Measurements from ENCODE around the gene DNAL1. TPM values are rescaled to one million over a fixed set of nuclear protein-coding genes. Genes with fewer than 3 reads are reported as not detected.

DNAL1 gene
- total RNA-seq, 1 donor from 2014 or later, result 18.1 TPM

DNA sequence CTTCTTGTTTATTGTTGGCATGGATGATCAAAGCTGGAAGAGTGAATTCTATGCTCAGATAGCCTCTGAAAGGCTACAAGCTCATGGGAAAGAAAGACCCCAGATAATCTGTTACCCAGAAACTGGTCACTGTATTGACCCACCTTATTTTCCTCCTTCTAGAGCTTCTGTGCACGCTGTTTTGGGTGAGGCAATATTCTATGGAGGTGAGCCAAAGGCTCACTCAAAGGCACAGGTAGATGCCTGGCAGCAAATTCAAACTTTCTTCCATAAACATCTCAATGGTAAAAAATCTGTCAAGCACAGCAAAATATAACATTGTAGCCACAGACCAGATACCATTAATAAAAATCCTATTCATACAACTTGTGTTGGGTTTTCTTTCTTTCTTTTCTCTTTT is 25.3 kb upstream of the DNAL1 start:
- Mint-ChIP-seq H3K4me1 (no peaks in the 10 kb centered on the region), H3K27me3 (ENCODE audit: low read depth) (peaks cover 2% of the 10 kb centered on the region), H3K36me3 (ENCODE audit: low read depth) (no peaks in the 10 kb centered on the region), H3K4me3 (no peak overlapping the region), H3K9me3 (no peaks in the 10 kb centered on the region), H3K27ac (ENCODE audit: unreplicated experiment) (no peak overlapping the region)
- TF ChIP-seq, protein P1, sequence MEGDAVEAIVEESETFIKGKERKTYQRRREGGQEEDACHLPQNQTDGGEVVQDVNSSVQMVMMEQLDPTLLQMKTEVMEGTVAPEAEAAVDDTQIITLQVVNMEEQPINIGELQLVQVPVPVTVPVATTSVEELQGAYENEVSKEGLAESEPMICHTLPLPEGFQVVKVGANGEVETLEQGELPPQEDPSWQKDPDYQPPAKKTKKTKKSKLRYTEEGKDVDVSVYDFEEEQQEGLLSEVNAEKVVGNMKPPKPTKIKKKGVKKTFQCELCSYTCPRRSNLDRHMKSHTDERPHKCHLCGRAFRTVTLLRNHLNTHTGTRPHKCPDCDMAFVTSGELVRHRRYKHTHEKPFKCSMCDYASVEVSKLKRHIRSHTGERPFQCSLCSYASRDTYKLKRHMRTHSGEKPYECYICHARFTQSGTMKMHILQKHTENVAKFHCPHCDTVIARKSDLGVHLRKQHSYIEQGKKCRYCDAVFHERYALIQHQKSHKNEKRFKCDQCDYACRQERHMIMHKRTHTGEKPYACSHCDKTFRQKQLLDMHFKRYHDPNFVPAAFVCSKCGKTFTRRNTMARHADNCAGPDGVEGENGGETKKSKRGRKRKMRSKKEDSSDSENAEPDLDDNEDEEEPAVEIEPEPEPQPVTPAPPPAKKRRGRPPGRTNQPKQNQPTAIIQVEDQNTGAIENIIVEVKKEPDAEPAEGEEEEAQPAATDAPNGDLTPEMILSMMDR (conservative IDR thresholded peaks at IDR 0.05), result no peak
- no peak for DNase-seq (ENCODE audit: low read depth, low spot score)

DNA sequence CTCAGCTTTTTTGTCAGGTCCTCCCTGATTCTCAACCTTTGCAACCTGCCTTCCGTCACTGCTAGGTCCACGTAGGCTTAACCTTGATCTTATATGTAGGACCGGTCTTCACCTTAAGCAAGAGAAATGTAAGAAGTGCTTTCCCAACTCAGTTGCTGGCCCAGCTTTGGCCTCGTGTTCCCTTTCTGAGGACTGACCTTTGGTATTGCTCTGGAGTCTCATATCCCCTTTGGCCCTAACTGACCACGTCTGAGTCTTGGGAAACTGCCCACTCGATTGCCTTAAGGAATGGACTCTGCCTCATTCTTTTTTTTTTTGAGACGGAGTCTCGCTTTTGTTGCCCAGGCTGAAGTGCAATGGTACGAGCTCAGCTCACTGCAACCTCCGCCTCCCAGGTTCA is 24.5 kb upstream of the DNAL1 start:
- peaks cover 2% of the 10 kb centered on the region for H3K27me3 Mint-ChIP-seq (ENCODE audit: low read depth)
- H3K9me3 Mint-ChIP-seq, result no peaks in the 10 kb centered on the region
- H3K27ac Mint-ChIP-seq (ENCODE audit: unreplicated experiment), result no peak overlapping the region
- no peak overlapping the region for H3K4me3 Mint-ChIP-seq
- no peak for DNase-seq (ENCODE audit: low read depth, low spot score)
- H3K4me1 Mint-ChIP-seq, result no peaks in the 10 kb centered on the region
- TF ChIP-seq, protein P1 (conservative IDR thresholded peaks at IDR 0.05), result no peak
- H3K36me3 Mint-ChIP-seq (ENCODE audit: low read depth), result no peaks in the 10 kb centered on the region

DNA sequence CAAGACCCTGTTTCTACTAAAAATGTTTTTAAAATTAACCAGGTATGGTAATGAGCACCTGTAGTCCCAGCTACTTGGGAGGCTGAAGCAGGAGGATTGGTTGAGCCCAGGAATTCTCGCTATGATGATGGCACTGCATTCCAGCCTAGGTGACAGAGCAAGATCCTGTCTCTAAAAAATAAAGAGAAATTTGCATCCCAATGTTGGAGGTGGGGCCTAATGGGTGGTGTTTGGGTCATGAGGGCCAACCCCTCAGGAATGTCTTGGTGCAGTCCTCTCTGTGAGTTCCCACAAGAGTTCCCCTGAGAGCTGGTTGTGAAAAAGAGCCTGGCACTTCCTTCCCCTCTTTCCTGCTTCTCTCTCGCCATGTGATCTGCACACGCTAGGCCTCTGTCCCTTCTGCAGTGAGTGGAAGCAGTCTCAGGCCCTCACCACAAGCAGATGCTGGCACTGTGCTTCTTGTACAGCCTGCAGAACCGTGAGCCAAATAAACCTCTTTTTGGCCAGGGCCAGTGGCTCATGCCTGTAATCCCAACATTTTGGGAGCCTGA is 21.2 kb upstream of the DNAL1 start:
- TF ChIP-seq, protein P1 (conservative IDR thresholded peaks at IDR 0.05), result no peak

DNA sequence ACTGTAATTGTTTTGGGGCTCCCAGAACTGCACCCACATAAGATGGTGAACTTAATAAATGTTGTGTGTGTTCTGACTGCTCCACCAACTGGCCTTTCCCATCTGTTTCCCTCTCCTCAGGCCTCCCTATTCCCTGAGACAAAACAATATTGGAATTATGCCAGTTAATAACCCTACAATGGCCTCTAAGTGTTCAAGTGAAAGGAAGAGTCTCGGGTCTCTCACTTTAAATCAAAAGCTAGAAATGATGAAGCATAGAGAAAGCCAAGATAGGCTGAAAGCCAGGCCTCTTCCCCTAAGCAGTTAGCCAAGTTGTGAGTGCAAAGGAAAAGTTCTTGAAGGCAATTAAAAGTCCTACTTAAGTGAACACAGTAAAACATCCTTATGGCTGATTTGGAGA is 19.1 kb upstream of the DNAL1 start:
- DNase-seq (ENCODE audit: low read depth, low spot score), result no peak
- TF ChIP-seq, protein P1 (conservative IDR thresholded peaks at IDR 0.05), result no peak
- Mint-ChIP-seq H3K36me3 (ENCODE audit: low read depth) (no peaks in the 10 kb centered on the region), H3K27me3 (ENCODE audit: low read depth) (peaks cover 2% of the 10 kb centered on the region), H3K4me1 (no peaks in the 10 kb centered on the region), H3K9me3 (no peaks in the 10 kb centered on the region), H3K4me3 (no peak overlapping the region), H3K27ac (ENCODE audit: unreplicated experiment) (no peak overlapping the region)

More for the DNA sequence above, 21.2 kb upstream of the DNAL1 start:
- Mint-ChIP-seq H3K4me3 (no peak overlapping the region), H3K4me1 (no peaks in the 10 kb centered on the region), H3K27me3 (ENCODE audit: low read depth) (peaks cover 2% of the 10 kb centered on the region), H3K9me3 (no peaks in the 10 kb centered on the region), H3K36me3 (ENCODE audit: low read depth) (no peaks in the 10 kb centered on the region), H3K27ac (ENCODE audit: unreplicated experiment) (no peak overlapping the region)
- no peak for DNase-seq (ENCODE audit: low read depth, low spot score)

DNA sequence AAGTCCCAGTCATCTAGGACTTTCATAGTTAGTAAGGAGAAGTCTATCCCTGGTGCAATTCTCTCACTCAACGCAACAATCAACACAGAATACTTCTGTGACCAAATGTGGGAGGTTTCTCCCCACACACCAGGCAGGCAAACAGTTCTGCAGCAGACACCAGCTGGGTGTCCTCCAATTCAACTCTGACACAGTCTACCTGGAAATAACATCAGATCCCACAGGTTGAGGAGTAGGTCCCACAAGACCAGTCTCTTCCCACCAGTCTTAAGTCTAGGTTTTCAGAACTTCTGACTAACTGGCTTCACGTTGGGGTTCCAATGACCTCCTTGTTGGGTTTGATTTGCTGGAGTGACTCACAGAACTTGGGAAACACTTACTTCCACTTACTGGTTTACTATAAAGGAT is 17.6 kb upstream of the DNAL1 start:
- Mint-ChIP-seq H3K36me3 (ENCODE audit: low read depth) (no peaks in the 10 kb centered on the region), H3K27me3 (ENCODE audit: low read depth) (no peaks in the 10 kb centered on the region), H3K9me3 (no peaks in the 10 kb centered on the region), H3K27ac (ENCODE audit: unreplicated experiment) (no peak overlapping the region), H3K4me3 (no peak overlapping the region), H3K4me1 (no peaks in the 10 kb centered on the region)
- no peak for DNase-seq (ENCODE audit: low read depth, low spot score)
- TF ChIP-seq, protein P1 (conservative IDR thresholded peaks at IDR 0.05), result no peak
